ENCODE data around the gene HBE1. TPM values are rescaled to one million over a fixed set of nuclear protein-coding genes. Genes with fewer than 3 reads are reported as not detected.

Gene HBE1
- total RNA-seq, 6 donors from 2014 or later, result 2.5 to 3.0 TPM; not detected in 4

GRCh38 chr11:5242933-5243815 is 26.6 kb downstream of the HBE1 start:
- 60 to 69% methylated on average over 6 to 7 of the region's 7 CpGs for WGBS, 2 donors
- no peaks in the 10 kb centered on the region for H3K27me3 ChIP-seq
- DNase-seq, result no peak

GRCh38 chr11:5242208-5242607 is 27.5 kb downstream of the HBE1 start:
- Histone ChIP-seq H3K27ac (no peak overlapping the region), H3K9me3 (no peaks in the 10 kb centered on the region), H3K4me1 (no peaks in the 10 kb centered on the region), H3K4me3 (no peak overlapping the region), H3K27me3 (no peaks in the 10 kb centered on the region), H3K36me3 (no peaks in the 10 kb centered on the region)
- WGBS, 2 donors, result 62 to 77% methylated on average over 2 of the region's 2 CpGs
- ATAC-seq (ENCODE audit: low FRiP score in 2 of 2) (no peak), DNase-seq (no peak)
- TF ChIP-seq POLR2AphosphoS5 (IDR thresholded peaks at IDR 0.05) (no peak), POLR2A (IDR thresholded peaks at IDR 0.05) (no peak), EP300 (IDR thresholded peaks at IDR 0.05) (no peak), CTCF (IDR thresholded peaks at IDR 0.05) (no peak)

More at GRCh38 chr11:5242933-5243815, 26.6 kb downstream of the HBE1 start:
- Histone ChIP-seq H3K4me3 (no peak overlapping the region), H3K9me3 (no peaks in the 10 kb centered on the region), H3K27ac (no peak overlapping the region), H3K4me1 (no peaks in the 10 kb centered on the region), H3K36me3 (no peaks in the 10 kb centered on the region)
- TF ChIP-seq POLR2A (IDR thresholded peaks at IDR 0.05), result no peak
- TF ChIP-seq POLR2AphosphoS5 (IDR thresholded peaks at IDR 0.05), result no peak
- no peak for TF ChIP-seq CTCF (IDR thresholded peaks at IDR 0.05)
- no peak for ATAC-seq (ENCODE audit: low FRiP score in 2 of 2)

GRCh38 chr11:5241458-5241857 is 28.3 kb downstream of the HBE1 start:
- no peaks in the 10 kb centered on the region for H3K27me3 ChIP-seq
- no peaks in the 10 kb centered on the region for H3K9me3 ChIP-seq
- WGBS, 2 donors, result 71 to 72% methylated on average over 3 of the region's 3 CpGs
- no peaks in the 10 kb centered on the region for H3K36me3 ChIP-seq
- no peak overlapping the region for H3K4me3 ChIP-seq
- no peak for TF ChIP-seq POLR2AphosphoS5 (IDR thresholded peaks at IDR 0.05)
- no peak for TF ChIP-seq CTCF (IDR thresholded peaks at IDR 0.05)
- TF ChIP-seq EP300 (IDR thresholded peaks at IDR 0.05), result no peak
- no peak for TF ChIP-seq POLR2A (IDR thresholded peaks at IDR 0.05)
- no peak overlapping the region for H3K27ac ChIP-seq
- ATAC-seq (ENCODE audit: low FRiP score in 2 of 2) (no peak), DNase-seq (no peak)
- no peaks in the 10 kb centered on the region for H3K4me1 ChIP-seq

GRCh38 chr11:5240458-5240857 is 29.3 kb downstream of the HBE1 start:
- WGBS, 2 donors, result 46 to 66% methylated on average over 2 of the region's 2 CpGs
- Histone ChIP-seq H3K4me3 (no peak overlapping the region), H3K27me3 (no peaks in the 10 kb centered on the region), H3K36me3 (no peaks in the 10 kb centered on the region), H3K27ac (no peak overlapping the region), H3K9me3 (no peaks in the 10 kb centered on the region), H3K4me1 (no peaks in the 10 kb centered on the region)
- no peak for TF ChIP-seq POLR2A (IDR thresholded peaks at IDR 0.05)
- no peak for TF ChIP-seq EP300 (IDR thresholded peaks at IDR 0.05)
- no peak for TF ChIP-seq POLR2AphosphoS5 (IDR thresholded peaks at IDR 0.05)
- no peak for TF ChIP-seq CTCF (IDR thresholded peaks at IDR 0.05)
- ATAC-seq (ENCODE audit: low FRiP score in 2 of 2), result no peak
- DNase-seq, result no peak

GRCh38 chr11:5240056-5240455 is 29.7 kb downstream of the HBE1 start:
- 79 to 96% methylated on average over 1 of the region's 1 CpG for WGBS, 2 donors
- ATAC-seq (ENCODE audit: low FRiP score in 2 of 2), result no peak
- DNase-seq, result no peak

More at GRCh38 chr11:5240056-5240455, 29.7 kb downstream of the HBE1 start:
- H3K4me1 ChIP-seq, result no peaks in the 10 kb centered on the region
- H3K36me3 ChIP-seq, result no peaks in the 10 kb centered on the region
- TF ChIP-seq POLR2AphosphoS5 (IDR thresholded peaks at IDR 0.05), result no peak
- no peak for TF ChIP-seq EP300 (IDR thresholded peaks at IDR 0.05)
- TF ChIP-seq POLR2A (IDR thresholded peaks at IDR 0.05), result no peak
- TF ChIP-seq CTCF (IDR thresholded peaks at IDR 0.05), result no peak
- no peak overlapping the region for H3K27ac ChIP-seq
- no peaks in the 10 kb centered on the region for H3K27me3 ChIP-seq
- no peaks in the 10 kb centered on the region for H3K9me3 ChIP-seq
- H3K4me3 ChIP-seq, result no peak overlapping the region

All from upper lobe of left lung (tissue), 6 donors.